Sigmoid colon (tissue), 7 donors: ENCODE measurements around the gene CALML4. TPM values are rescaled to one million over a fixed set of nuclear protein-coding genes. Genes with fewer than 3 reads are reported as not detected.
"Not testable (repeated sequence)": the region's sequence is repeated elsewhere in the genome, so short reads cannot be mapped to it uniquely, and the experiment has no call there.

ENCODE experiments used
- DNase-seq: peaks from one replicate; pipeline ENCODE4 v3.0.0-alpha.2; 2019
- H3K27ac ChIP-seq, 4 donors: fragments of 200-600 bp; sonication (generic); one replicate each; pipeline ENCODE4 v1.5.1; 2016 to 2019; ENCODE audit warnings: mild to moderate bottlenecking in 1 of 4
- H3K27me3 ChIP-seq, 3 donors: fragments of 200-600 bp; sonication (generic); one replicate each; pipeline ENCODE4 v1.5.1; 2019; ENCODE audit warnings: mild to moderate bottlenecking in 1 of 3
- H3K36me3 ChIP-seq, 4 donors: fragments of 200-600 bp; sonication (generic); one replicate each; pipeline ENCODE4 v1.5.1; 2016 to 2019
- H3K4me1 ChIP-seq, 4 donors: fragments of 200-600 bp; sonication (generic); one replicate each; pipeline ENCODE4 v1.5.1; 2017 to 2019
- H3K4me3 ChIP-seq, 4 donors: fragments of 200-600 bp; sonication (generic); one replicate each; pipeline ENCODE4 v1.5.1; 2017 to 2019; ENCODE audit warnings: mild to moderate bottlenecking in 2 of 4, moderate library complexity in 1 of 4
- H3K9me3 ChIP-seq, 4 donors: fragments of 200-600 bp in 3 of 4; sonication (generic) in 3 of 4; one replicate each; pipeline versions ENCODE4 v1.5.1 to v1.6.1; 2013 to 2019
- EP300 ChIP-seq, 4 donors: sonication (generic); formaldehyde crosslinking; IDR thresholded peaks; one replicate each; pipeline ENCODE4 v1.6.1; 2017; ENCODE audit warnings: antibody characterized with exemption in 4 of 4
- POLR2A ChIP-seq, 2 donors: fragments of 450-650 bp; IDR thresholded peaks; one replicate each; pipeline ENCODE4 v1.6.1; 2016; ENCODE audit warnings: antibody characterized with exemption in 2 of 2, mild to moderate bottlenecking in 2 of 2, moderate library complexity in 2 of 2
- POLR2AphosphoS5 ChIP-seq, 4 donors: sonication (generic); formaldehyde crosslinking; IDR thresholded peaks; one replicate each; pipeline ENCODE4 v1.6.1; 2017; ENCODE audit warnings: antibody characterized with exemption in 4 of 4
- WGBS, 2 donors: extraction: QIAGEN DNeasy Blood & Tissue Kit; methylation state at CpG; one replicate each; pipeline ENCODE4 v1.1.7; 2013; 5-methylcytosine and 5-hydroxymethylcytosine counted together
- intact Hi-C: fragments of 100-400 bp; cut with DNase I; formaldehyde crosslinking; loops from one replicate; pipeline ENCODE4 v1.15.1; 2023
- polyA plus RNA-seq, 3 donors: library from polyadenylated mRNA; stranded (reverse); fragments of 200-250 nt; gene quantifications; one replicate each; pipeline ENCODE4 v1.2.3, GENCODE V29; 2013
- total RNA-seq, 4 donors: library from RNA; depleted of rRNA; stranded (reverse); fragments of >200 nt; gene quantifications; one replicate each; pipeline ENCODE4 v1.1.0, GENCODE V29; 2016
- TF ChIP-seq, protein P1 (sequence below), 4 experiments: fragments of 450-650 bp in 3 of 4; fragments of 200-600 bp in 1 of 4; IDR thresholded peaks; one replicate each; pipeline ENCODE4 v1.5.1; 2016 to 2019; ENCODE audit warnings: antibody characterized with exemption in 4 of 4, mild to moderate bottlenecking in 3 of 4, moderate library complexity in 2 of 4
- donor health status: healthy with polysubstance abuse.
- donor health status: Bipolar disorder and iron deficiency.
- donor health status: healthy.

Gene CALML4
- total and polyA plus RNA-seq, 7 donors, result 3.9 to 309 (median 10.9) TPM

DNA sequence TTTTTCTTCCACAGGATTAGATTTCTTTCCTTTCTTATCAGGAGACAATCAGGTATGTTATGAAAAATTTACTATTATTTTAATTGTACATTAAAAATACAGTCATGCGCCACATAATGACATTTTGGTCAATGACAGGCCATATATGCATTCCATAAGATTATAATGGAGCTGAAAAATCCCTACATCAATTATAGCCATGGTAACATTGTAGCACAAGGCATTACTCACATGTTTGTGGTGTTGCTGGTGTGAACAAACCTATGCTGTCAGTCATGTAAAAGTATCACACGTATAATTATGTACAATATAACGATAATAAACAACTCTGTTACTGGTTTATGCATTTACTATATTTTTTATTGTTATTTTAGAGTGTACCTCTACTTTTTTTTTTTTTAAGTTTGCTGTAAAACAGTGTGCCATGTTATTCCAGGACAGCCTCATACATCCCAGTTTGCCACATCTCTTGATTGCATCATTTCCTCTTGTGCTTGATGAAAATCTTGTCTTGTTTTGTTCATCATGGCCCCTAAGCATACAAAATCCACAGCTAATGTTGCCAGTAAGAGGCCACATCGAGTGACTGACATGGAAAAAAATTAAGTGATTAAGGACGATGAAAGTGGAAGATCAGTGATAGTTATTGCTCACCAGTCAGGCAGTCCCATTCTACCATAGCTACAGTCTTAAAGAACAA lies 21.4 kb downstream of the CALML4 start:
- WGBS, 2 donors, result 89 to 93% methylated on average over 5 of the region's 5 CpGs
- intact Hi-C loops, result no loop called here
- no peak overlapping the region for H3K4me3 ChIP-seq
- H3K36me3 ChIP-seq, result peaks cover 5 to 56% (median 15%) of the 10 kb centered on the region in 4 donors
- H3K9me3 ChIP-seq, result no peaks in the 10 kb centered on the region
- peaks cover 0 to 32% (median 29%) of the 10 kb centered on the region in 4 donors for H3K4me1 ChIP-seq
- no peak overlapping the region for H3K27ac ChIP-seq
- H3K27me3 ChIP-seq, result no peaks in the 10 kb centered on the region
- DNase-seq, result no peak
- TF ChIP-seq, protein P1, sequence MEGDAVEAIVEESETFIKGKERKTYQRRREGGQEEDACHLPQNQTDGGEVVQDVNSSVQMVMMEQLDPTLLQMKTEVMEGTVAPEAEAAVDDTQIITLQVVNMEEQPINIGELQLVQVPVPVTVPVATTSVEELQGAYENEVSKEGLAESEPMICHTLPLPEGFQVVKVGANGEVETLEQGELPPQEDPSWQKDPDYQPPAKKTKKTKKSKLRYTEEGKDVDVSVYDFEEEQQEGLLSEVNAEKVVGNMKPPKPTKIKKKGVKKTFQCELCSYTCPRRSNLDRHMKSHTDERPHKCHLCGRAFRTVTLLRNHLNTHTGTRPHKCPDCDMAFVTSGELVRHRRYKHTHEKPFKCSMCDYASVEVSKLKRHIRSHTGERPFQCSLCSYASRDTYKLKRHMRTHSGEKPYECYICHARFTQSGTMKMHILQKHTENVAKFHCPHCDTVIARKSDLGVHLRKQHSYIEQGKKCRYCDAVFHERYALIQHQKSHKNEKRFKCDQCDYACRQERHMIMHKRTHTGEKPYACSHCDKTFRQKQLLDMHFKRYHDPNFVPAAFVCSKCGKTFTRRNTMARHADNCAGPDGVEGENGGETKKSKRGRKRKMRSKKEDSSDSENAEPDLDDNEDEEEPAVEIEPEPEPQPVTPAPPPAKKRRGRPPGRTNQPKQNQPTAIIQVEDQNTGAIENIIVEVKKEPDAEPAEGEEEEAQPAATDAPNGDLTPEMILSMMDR (IDR thresholded peaks at IDR 0.05), result no peak

DNA sequence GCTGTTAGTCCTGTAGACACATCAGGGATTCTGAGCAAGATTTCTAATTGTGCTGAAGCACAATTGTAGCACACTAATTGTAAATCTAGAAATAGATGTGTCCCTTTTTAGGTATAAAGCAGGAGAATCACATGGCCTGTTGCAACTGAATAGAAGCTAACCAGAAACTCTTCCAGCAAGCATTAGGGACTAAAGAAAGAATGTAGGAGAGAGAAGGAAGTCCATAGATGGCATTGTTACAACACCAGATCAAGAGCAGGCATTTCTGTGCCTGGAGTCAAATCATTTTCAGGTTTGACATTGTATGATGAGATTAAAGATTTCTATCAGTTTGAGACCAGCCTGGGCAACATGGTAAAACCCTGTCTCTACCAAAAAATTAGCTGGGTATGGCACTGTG lies 27.4 kb downstream of the CALML4 start:
- Histone ChIP-seq H3K27me3 (no peaks in the 10 kb centered on the region), H3K36me3 (peaks cover 0 to 78% (median 17%) of the 10 kb centered on the region in 4 donors), H3K27ac (peak overlapping the region; percentile 57 to 76 (median 70)), H3K4me3 (no peak overlapping the region), H3K4me1 (peaks cover 0 to 24% (median 17%) of the 10 kb centered on the region in 4 donors), H3K9me3 (no peaks in the 10 kb centered on the region)
- no peak for DNase-seq
- TF ChIP-seq POLR2A (IDR thresholded peaks at IDR 0.05), result no peak
- TF ChIP-seq POLR2AphosphoS5 (IDR thresholded peaks at IDR 0.05), result peak in 3 of 4 donors; percentile 33 to 44 (median 41)
- intact Hi-C loops, result no loop called here

DNA sequence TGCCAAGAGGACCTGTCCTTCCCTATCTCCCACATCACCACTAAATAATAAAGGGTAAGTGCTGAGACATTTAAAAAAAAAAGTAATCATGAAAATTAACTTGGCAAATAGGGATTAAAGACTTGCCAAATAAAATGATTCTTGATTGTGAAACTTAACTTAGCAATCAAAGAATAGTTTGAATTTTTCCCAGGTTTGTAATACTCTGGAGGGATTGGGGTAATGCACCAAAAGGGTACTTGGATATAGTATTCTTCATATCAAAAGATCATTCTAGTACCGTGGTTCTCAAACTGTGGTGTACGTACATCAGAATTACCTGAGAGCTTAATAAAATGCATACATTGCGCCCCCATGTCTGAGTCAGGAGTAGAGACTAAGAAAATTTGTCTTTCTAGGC lies 28.5 kb downstream of the CALML4 start:
- peaks cover 0 to 24% (median 17%) of the 10 kb centered on the region in 4 donors for H3K4me1 ChIP-seq
- H3K4me3 ChIP-seq, result no peak overlapping the region
- no peak for DNase-seq
- no peaks in the 10 kb centered on the region for H3K9me3 ChIP-seq
- WGBS, 2 donors, result 96 to 97% methylated on average over 3 of the region's 3 CpGs
- H3K27ac ChIP-seq, result peak overlapping the region in 3 of 4 donors; percentile 67 to 76 (median 72)
- H3K36me3 ChIP-seq, result peaks cover 0 to 66% (median 15%) of the 10 kb centered on the region in 4 donors
- no peaks in the 10 kb centered on the region for H3K27me3 ChIP-seq
- intact Hi-C loops, result no loop called here
- TF ChIP-seq POLR2AphosphoS5 (IDR thresholded peaks at IDR 0.05) (no peak), EP300 (IDR thresholded peaks at IDR 0.05) (no peak), POLR2A (IDR thresholded peaks at IDR 0.05) (no peak)
- TF ChIP-seq, protein P1 (IDR thresholded peaks at IDR 0.05), result no peak

DNA sequence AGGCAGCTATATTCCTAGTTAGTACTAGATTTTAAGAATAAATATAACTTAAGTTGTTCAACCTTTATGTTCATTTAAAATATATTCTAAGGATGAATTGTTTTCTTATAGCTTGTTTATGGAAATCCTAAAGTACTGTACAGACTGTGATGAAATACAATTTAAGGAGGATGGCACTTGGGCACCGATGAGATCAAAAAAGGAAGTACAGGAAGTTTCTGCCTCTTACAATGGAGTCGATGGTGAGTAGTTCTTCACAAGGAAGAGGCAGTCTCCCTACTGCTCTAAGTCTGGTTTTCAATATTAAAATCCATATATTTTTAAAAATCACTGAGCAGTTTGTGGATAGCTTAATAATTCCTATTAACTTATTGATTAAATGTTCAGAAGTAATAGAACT lies 29.6 kb downstream of the CALML4 start:
- no peaks in the 10 kb centered on the region for H3K9me3 ChIP-seq
- WGBS, 2 donors, result 54 to 77% methylated on average over 2 of the region's 2 CpGs
- intact Hi-C loops, result no loop called here
- H3K4me1 ChIP-seq, result peaks cover 0 to 24% (median 17%) of the 10 kb centered on the region in 4 donors
- no peaks in the 10 kb centered on the region for H3K27me3 ChIP-seq
- no peak overlapping the region for H3K27ac ChIP-seq
- H3K4me3 ChIP-seq, result no peak overlapping the region
- H3K36me3 ChIP-seq, result peaks cover 0 to 55% (median 9%) of the 10 kb centered on the region in 4 donors
- TF ChIP-seq, protein P1 (IDR thresholded peaks at IDR 0.05), result no peak
- no peak for TF ChIP-seq EP300 (IDR thresholded peaks at IDR 0.05)
- TF ChIP-seq POLR2A (IDR thresholded peaks at IDR 0.05), result no peak
- TF ChIP-seq POLR2AphosphoS5 (IDR thresholded peaks at IDR 0.05), result no peak
- DNase-seq, result no peak

DNA sequence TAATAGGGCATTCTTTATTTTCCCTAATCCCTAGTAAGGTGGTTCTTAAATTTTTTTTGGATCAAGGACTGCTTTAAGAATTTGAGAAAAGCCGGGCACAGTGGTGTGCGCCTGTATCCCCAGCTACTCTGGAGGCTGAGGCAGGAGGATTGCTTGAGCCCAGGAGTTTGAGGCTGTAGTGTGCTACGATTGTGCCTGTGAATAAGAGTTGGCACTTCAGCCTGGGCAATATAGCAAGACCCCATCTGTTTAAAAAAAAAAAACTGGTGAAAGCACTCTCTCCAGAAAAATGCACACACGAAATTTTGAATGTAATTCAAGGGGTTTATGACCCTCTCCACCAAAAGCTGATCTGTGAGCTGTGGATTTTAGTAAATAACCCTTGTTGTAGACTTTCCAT lies 32.0 kb downstream of the CALML4 start:
- no peaks in the 10 kb centered on the region for H3K27me3 ChIP-seq
- DNase-seq, result no peak
- H3K27ac ChIP-seq, result no peak overlapping the region
- no peak overlapping the region for H3K4me3 ChIP-seq
- WGBS, 2 donors, result 96 to 97% methylated on average over 4 of the region's 4 CpGs
- H3K9me3 ChIP-seq, result no peaks in the 10 kb centered on the region
- TF ChIP-seq POLR2A (IDR thresholded peaks at IDR 0.05), result no peak
- TF ChIP-seq, protein P1 (IDR thresholded peaks at IDR 0.05), result no peak
- H3K36me3 ChIP-seq, result peaks cover 0 to 59% (median 9%) of the 10 kb centered on the region in 4 donors
- intact Hi-C loops, result no loop called here
- peaks cover 0 to 20% (median 13%) of the 10 kb centered on the region in 4 donors for H3K4me1 ChIP-seq

DNA sequence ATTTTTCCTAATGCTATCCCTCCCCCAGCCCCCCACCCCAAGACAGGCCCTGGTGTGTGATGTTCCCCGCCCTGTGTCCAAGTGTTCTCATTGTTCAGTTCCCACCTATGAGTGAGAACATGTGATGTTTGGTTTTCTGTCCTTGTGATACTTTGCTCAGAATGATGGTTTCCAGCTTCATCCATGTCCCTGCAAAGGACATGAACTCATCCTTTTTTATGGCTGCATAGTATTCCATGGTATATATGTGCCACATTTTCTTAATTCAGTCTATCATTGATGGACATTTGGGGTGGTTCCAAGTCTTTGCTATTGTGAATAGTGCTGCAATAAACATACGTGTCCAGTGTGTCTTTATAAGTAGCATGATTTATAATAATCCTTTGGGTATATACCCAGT lies 33.1 kb downstream of the CALML4 start:
- H3K4me3 ChIP-seq, intact Hi-C loops, H3K27me3 ChIP-seq, H3K27ac ChIP-seq, DNase-seq, H3K9me3 ChIP-seq, H3K4me1 ChIP-seq: not testable (repeated sequence)
- peaks cover 0 to 49% (median 9%) of the 10 kb centered on the region in 4 donors for H3K36me3 ChIP-seq
- WGBS, 2 donors, result 81 to 95% methylated on average over 2 of the region's 2 CpGs
